HepG2 (cell line): ENCODE data around the gene PRDM12. TPM values are rescaled to one million over a fixed set of nuclear protein-coding genes. Genes with fewer than 3 reads are reported as not detected.

ENCODE experiments used
- ATAC-seq: fragments of 200-7000 bp; cut with Tn5 transposase; 3 replicates; pipeline ENCODE4 v1.9.1; 2020; ENCODE audit warnings: mild to moderate bottlenecking, moderate library complexity
- BruUV-seq: library from RNA; stranded (reverse); fragments of 400-500 nt; replicated peaks from 2 replicates; lab custom pipeline; 2021; lab: Mats Ljungman, UMichigan
- CTCF ChIA-PET: fragments of 300-600 bp; formaldehyde crosslinking; extraction: SDS; loops from one replicate; lab custom pipeline; 2021; ENCODE audit warnings: low total read pairs, inconsistent platforms, low intra/inter-chr PET ratio; lab: Yijun Ruan, JAX
- POLR2A ChIA-PET: fragments of 350-600 bp; sonication (Branson Sonifier 250); formaldehyde crosslinking; loops from one replicate; lab custom pipeline; 2020; ENCODE audit warnings: antibody characterized with exemption, inconsistent platforms; lab: Yijun Ruan, JAX
- DNase-seq: peaks from one replicate; pipeline ENCODE4 v3.0.0-alpha.2; 2015; ENCODE audit warnings: low spot score
- FAIRE-seq: peaks from 3 replicates; lab custom pipeline; 2011; peaks lifted over from hg19 to GRCh38; lab: Jason Lieb, UNC
- H2AFZ ChIP-seq: one replicate; pipeline ENCODE4 v1.6.1; 2011; ENCODE audit warnings: low read length, inconsistent platforms
- H3K27ac ChIP-seq: fragments of 300-600 bp; 3 replicates; pipeline ENCODE4 v1.8.0; 2011; ENCODE audit warnings: mixed run types, mild to moderate bottlenecking, mixed read lengths, low read length, inconsistent platforms; ENCODE audit not compliant: insufficient read depth; ENCODE audit errors: extremely low read length
- H3K27me3 ChIP-seq, 2 experiments: fragments of 200-600 bp in 1 of 2; 2 replicates in 1 of 2; 3 replicates in 1 of 2; pipeline versions ENCODE4 v1.6.0 to v1.8.0; 2011; ENCODE audit warnings: low read length in 2 of 2, mild to moderate bottlenecking in 2 of 2, moderate library complexity in 2 of 2, inconsistent platforms in 1 of 2; ENCODE audit not compliant: insufficient read depth in 2 of 2, control insufficient read depth in 1 of 2
- H3K36me3 ChIP-seq, 2 experiments: fragments of 200-600 bp in 1 of 2; replicated peaks in 1 of 2; 2 replicates in 1 of 2; 3 replicates in 1 of 2; pipeline versions ENCODE4 v1.5.1 to v1.8.0; 2011; ENCODE audit warnings: low read length in 2 of 2, inconsistent platforms in 1 of 2; ENCODE audit not compliant: insufficient read depth in 2 of 2, control insufficient read depth in 1 of 2
- H3K4me1 ChIP-seq: 2 replicates; pipeline ENCODE4 v1.5.1; 2012; ENCODE audit warnings: low read length, inconsistent platforms; ENCODE audit not compliant: insufficient read depth
- H3K4me2 ChIP-seq: 2 replicates; pipeline ENCODE4 v1.6.0; 2011; ENCODE audit warnings: low read depth, low read length, inconsistent platforms
- H3K4me3 ChIP-seq, 3 experiments: fragments of 200-600 bp in 1 of 3; sonication (generic), shearing (Covaris generic) in 1 of 3; replicated peaks in 1 of 3; 2 replicates each; pipeline ENCODE4 v1.5.1; 2011 to 2016; ENCODE audit warnings: low read length in 3 of 3, inconsistent platforms in 2 of 3, low read depth in 2 of 3, mild to moderate bottlenecking in 2 of 3, control low read depth in 1 of 3, mixed read lengths in 1 of 3; ENCODE audit not compliant: insufficient read depth in 1 of 3
- H3K79me2 ChIP-seq: one replicate; pipeline ENCODE4 v1.6.1; 2011; ENCODE audit warnings: low read length, inconsistent platforms; ENCODE audit not compliant: insufficient read depth
- H3K9ac ChIP-seq: 2 replicates; pipeline ENCODE4 v1.6.0; 2011; ENCODE audit warnings: mild to moderate bottlenecking, low read depth, low read length, inconsistent platforms; ENCODE audit not compliant: insufficient read depth
- H3K9me3 ChIP-seq: 2 replicates; pipeline ENCODE4 v1.5.1; 2012; ENCODE audit warnings: mild to moderate bottlenecking, low read length
- H4K20me1 ChIP-seq: 2 replicates; pipeline ENCODE4 v1.6.0; 2011; ENCODE audit warnings: inconsistent platforms, mild to moderate bottlenecking, low read length, moderate library complexity; ENCODE audit not compliant: insufficient read depth
- E2F2 ChIP-seq: sonication (generic); formaldehyde crosslinking; IDR thresholded peaks from 2 replicates; pipeline ENCODE4 v1.4.0; 2020; ENCODE audit warnings: missing genetic modification reagents, borderline replicate concordance
- EZH2 ChIP-seq: conservative IDR thresholded peaks from 2 replicates; pipeline ENCODE4 v1.6.1; 2012; ENCODE audit warnings: mild to moderate bottlenecking, low read depth, low read length, moderate library complexity
- GLI4 ChIP-seq: sonication (generic); formaldehyde crosslinking; IDR thresholded peaks from 2 replicates; pipeline ENCODE4 v1.5.1; 2020; ENCODE audit warnings: missing genetic modification reagents, mild to moderate bottlenecking, moderate library complexity, borderline replicate concordance
- HES4 ChIP-seq: sonication (generic); formaldehyde crosslinking; IDR thresholded peaks from 2 replicates; pipeline ENCODE4 v1.9.0; 2021; ENCODE audit warnings: mild to moderate bottlenecking, missing genetic modification reagents, borderline replicate concordance
- NAIF1 ChIP-seq: sonication (generic); formaldehyde crosslinking; IDR thresholded peaks from 2 replicates; pipeline ENCODE4 v1.5.0; 2020; ENCODE audit warnings: mild to moderate bottlenecking, missing genetic modification reagents, borderline replicate concordance
- YEATS4 ChIP-seq: sonication (generic); formaldehyde crosslinking; IDR thresholded peaks from 2 replicates; pipeline ENCODE4 v1.4.0; 2020; ENCODE audit warnings: missing genetic modification reagents, borderline replicate concordance
- ZNF768 ChIP-seq: sonication (generic); formaldehyde crosslinking; IDR thresholded peaks from 2 replicates; pipeline ENCODE4 v1.4.0; 2020; ENCODE audit warnings: missing genetic modification reagents
- WGBS: methylation state at CpG from one replicate; pipeline ENCODE4 v1.1.6; 2017; ENCODE audit warnings: low lambda C conversion rate; 5-methylcytosine and 5-hydroxymethylcytosine counted together
- in situ Hi-C: cut with HindIII; loops from 2 replicates; pipeline ENCODE4 v1.10.0; 2017; ENCODE audit warnings: low pct_unique_long_range_greater_than_20kb; ENCODE audit not compliant: extremely low pct_ligation_motif_present
- intact Hi-C: fragments of 100-400 bp; cut with micrococcal nuclease; formaldehyde crosslinking; loops from one replicate; pipeline ENCODE4 v1.10.0; 2022; ENCODE audit not compliant: unreplicated experiment
- polyA plus RNA-seq, 8 experiments: library from polyadenylated mRNA; depleted of rRNA in 3 of 8; stranded (reverse) in 7 of 8; unstranded in 1 of 8; fragments of >200 nt; fragmentation: Illumina TruSeq in 4 of 8; extraction: Trizol in 4 of 8; gene quantifications; 2 replicates each; pipeline versions ENCODE4 v1.2.1 to v1.2.3, GENCODE V29; 2011 to 2016; ENCODE audit warnings: low read depth in 4 of 8, missing spikeins in 1 of 8, mixed read lengths in 1 of 8; ENCODE audit not compliant: insufficient read depth in 1 of 8
- total RNA-seq, 5 experiments: library from RNA; depleted of rRNA; stranded (reverse); fragments of >200 nt; fragmentation: Illumina TruSeq; extraction: Trizol; gene quantifications; 2 replicates each; pipeline ENCODE4 v1.2.3, GENCODE V29; 2016; ENCODE audit warnings: low read depth in 1 of 5

The PRDM12 gene
- total and polyA plus RNA-seq, 2 of the 13 experiments (the other 11 are each of a cell fraction or from before 2014, with no cell fraction given) = 0.04 to 0.07 TPM

DNA sequence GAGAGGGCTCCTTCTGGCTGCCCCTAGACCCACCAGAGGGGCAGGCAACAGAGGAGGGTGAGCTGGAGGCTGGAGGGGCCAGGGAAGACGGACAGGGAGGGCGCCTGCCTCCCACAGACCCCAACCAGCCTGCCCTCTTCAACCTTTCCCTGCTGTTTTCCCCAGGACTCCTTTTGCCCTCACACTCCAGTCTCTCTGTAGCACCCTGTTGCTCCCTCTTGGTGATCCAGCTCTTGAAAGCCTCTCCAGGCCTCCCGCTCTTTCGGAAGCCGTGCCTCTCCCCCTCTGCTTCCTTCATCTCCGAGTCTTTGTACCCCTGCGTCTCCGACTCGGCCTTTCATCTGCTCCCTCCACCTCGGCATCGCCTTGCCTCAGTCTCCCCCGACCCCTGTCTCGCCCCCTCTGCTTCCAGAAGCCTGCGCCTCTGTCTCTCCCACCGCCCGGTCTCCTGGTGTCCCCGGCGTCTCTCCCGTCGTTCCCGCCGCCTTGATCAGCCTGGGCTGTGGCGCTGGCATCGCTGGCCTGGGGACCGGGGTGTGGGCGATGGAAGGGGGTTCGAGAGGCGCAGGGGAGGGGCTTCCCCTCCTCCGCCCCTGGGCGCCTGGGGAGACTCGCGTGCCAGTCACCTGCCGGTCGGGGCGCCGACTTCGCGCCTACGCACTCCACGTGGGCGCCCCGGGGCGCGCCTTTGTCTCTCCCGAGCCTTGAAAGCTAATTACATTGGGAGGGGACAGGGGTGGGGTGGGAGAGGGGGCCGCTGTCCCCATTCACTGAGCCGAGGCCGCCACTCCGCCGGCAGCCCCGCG, 5.3 kb upstream of the PRDM12 start:
- in situ Hi-C loops (no loop called here), intact Hi-C loops (no loop called here)
- Histone ChIP-seq H4K20me1 (peaks cover 4% of the 10 kb centered on the region; the same call in 1 of the 2 replicates), H3K79me2 (no peaks in the 10 kb centered on the region), H2AFZ (no peak overlapping the region), H3K9me3 (no peaks in the 10 kb centered on the region), H3K4me1 (peaks cover 32% of the 10 kb centered on the region), H3K4me3 (no peak overlapping the region), H3K27me3 (peaks cover 21 to 88% of the 10 kb centered on the region in 2 experiments), H3K27ac (no peak overlapping the region), H3K36me3 (no peaks in the 10 kb centered on the region), H3K4me2 (no peak overlapping the region), H3K9ac (no peak overlapping the region)
- DNase-seq (no peak), FAIRE-seq (no peak), ATAC-seq (no peak)
- BruUV-seq = no TSS peak
- POLR2A ChIA-PET = no interaction called here
- CTCF ChIA-PET = no interaction called here
- no peak for TF ChIP-seq NAIF1 (CRISPR knock-in tag)
- TF ChIP-seq GLI4 (CRISPR knock-in tag) = no peak
- TF ChIP-seq ZNF768 (CRISPR knock-in tag) = no peak
- TF ChIP-seq HES4 (CRISPR knock-in tag) = no peak
- no peak for TF ChIP-seq YEATS4 (CRISPR knock-in tag)
- 0 out of 2 replicates have a peak, but pooled peaks have one; percentile 22 for TF ChIP-seq EZH2
- TF ChIP-seq E2F2 (CRISPR knock-in tag) = no peak
- 57% methylated on average over 32 of the region's 52 CpGs for WGBS
